GM13976 (cell line): ENCODE data around the gene BCCIP.

Experiments used
- DNase-seq: peaks from one replicate; pipeline ENCODE4 v3.0.0; 2012; ENCODE audit warnings: low spot score
- in situ Hi-C: fragments of 300-500 bp; cut with MboI; formaldehyde crosslinking; loops from one replicate; pipeline ENCODE4 v1.12.0; 2022; ENCODE audit warnings: low sequenced_read_pairs, mixed read lengths, inconsistent platforms; ENCODE audit not compliant: unreplicated experiment
- TF ChIP-seq, protein P1 (sequence below): IDR thresholded peaks from 2 replicates; pipeline ENCODE4 v1.5.1; 2012; ENCODE audit warnings: borderline replicate concordance, mild to moderate bottlenecking; ENCODE audit not compliant: insufficient read depth; ENCODE audit errors: extremely low read depth, missing control alignments, control extremely low read depth

Gene BCCIP

DNA sequence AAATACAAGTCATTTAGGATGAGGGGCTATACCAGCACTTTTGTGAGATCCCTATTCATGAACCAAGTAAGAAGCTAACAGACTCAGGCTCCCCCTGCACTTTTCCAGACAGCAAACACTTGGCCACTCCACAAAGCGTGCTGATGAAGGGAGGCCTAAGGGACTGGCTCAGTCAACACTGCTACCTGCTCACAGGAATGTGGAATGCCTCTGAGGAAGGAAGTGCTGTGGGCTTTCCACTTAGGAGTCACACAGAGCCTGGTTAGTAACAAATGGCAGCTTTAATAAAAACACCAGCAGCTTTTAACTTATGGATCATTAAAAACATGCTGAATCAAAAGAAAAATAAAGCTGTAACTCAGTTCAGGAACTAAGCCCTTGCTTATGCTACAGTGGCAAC lies 15.3 kb upstream of the BCCIP start:
- TF ChIP-seq, protein P1, sequence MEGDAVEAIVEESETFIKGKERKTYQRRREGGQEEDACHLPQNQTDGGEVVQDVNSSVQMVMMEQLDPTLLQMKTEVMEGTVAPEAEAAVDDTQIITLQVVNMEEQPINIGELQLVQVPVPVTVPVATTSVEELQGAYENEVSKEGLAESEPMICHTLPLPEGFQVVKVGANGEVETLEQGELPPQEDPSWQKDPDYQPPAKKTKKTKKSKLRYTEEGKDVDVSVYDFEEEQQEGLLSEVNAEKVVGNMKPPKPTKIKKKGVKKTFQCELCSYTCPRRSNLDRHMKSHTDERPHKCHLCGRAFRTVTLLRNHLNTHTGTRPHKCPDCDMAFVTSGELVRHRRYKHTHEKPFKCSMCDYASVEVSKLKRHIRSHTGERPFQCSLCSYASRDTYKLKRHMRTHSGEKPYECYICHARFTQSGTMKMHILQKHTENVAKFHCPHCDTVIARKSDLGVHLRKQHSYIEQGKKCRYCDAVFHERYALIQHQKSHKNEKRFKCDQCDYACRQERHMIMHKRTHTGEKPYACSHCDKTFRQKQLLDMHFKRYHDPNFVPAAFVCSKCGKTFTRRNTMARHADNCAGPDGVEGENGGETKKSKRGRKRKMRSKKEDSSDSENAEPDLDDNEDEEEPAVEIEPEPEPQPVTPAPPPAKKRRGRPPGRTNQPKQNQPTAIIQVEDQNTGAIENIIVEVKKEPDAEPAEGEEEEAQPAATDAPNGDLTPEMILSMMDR, result no peak
- DNase-seq, result no peak
- in situ Hi-C loops, result no loop called here

DNA sequence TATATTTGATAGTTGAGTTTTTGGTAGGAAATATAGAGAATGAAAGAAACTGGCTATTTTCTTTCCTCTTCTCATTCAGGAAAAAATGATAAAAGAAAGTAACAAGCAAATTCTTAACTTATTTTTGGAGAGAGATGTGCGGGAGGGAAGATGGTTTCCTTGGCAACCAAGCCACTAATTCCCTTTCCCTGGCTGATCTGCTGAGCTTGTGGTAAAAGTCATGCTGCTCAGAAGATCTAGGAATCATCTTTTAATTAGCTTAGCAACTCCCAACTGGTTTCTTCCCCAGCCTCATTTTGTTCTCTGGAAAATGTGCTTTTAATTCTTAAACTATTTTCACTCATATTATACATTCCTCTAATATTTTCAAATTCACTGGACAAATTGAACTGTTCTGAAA lies 12.1 kb upstream of the BCCIP start:
- in situ Hi-C loops, result no loop called here
- no peak for DNase-seq
- TF ChIP-seq, protein P1, result no peak

GRCh38 chr10:125812128-125812750 lies 11.1 kb upstream of the BCCIP start:
- TF ChIP-seq, protein P1, result no peak
- in situ Hi-C loops, result no loop called here
- DNase-seq, result no peak

GRCh38 chr10:125815764-125816163 lies 7.6 kb upstream of the BCCIP start:
- TF ChIP-seq, protein P1, result no peak
- in situ Hi-C loops, result no loop called here
- DNase-seq, result no peak

GRCh38 chr10:125816548-125816947 lies 6.8 kb upstream of the BCCIP start:
- in situ Hi-C loops, result no loop called here
- no peak for DNase-seq
- TF ChIP-seq, protein P1, result no peak

DNA sequence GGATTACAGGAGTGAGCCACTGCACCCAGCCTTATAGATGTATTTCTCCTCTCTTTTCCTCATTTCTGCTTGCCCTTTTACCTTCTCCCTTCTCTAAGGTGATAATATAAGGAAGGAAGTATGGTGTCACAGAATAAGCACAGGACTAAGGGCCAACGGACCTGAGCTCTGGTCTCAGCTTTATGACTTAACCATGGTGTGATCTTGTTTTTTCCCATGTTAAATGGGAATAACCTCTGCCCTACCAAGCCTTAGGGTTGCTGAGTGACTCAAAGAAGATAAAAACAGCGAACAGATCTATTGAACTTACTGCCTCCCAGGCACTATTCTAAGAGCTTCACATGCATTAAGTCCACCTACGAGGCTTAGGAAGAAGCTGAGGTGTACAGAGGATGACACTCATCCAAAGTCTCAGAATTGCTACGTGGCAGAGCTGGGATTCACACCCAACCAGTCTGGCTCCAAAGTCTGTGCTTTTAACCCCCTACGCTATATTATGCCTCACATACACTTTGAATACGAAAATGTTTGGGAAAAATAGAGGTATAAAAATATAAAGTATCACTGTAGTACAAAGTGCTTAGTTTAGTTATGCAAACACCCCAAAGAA lies 5.9 kb upstream of the BCCIP start:
- TF ChIP-seq, protein P1, result no peak
- in situ Hi-C loops, result no loop called here
- no peak for DNase-seq
